HG02571 (cell line): ENCODE measurements around the gene DIS3L2.
"Not testable (repeated sequence)": the region's sequence is repeated elsewhere in the genome, so short reads cannot be mapped to it uniquely, and the experiment has no call there.

Experiments used
- ATAC-seq: cut with Tn5 transposase; IDR thresholded peaks from one replicate; pipeline ENCODE4 v1.9.1; 2021; ENCODE audit warnings: mild to moderate bottlenecking, moderate library complexity; ENCODE audit not compliant: unreplicated experiment

DIS3L2 gene

DNA sequence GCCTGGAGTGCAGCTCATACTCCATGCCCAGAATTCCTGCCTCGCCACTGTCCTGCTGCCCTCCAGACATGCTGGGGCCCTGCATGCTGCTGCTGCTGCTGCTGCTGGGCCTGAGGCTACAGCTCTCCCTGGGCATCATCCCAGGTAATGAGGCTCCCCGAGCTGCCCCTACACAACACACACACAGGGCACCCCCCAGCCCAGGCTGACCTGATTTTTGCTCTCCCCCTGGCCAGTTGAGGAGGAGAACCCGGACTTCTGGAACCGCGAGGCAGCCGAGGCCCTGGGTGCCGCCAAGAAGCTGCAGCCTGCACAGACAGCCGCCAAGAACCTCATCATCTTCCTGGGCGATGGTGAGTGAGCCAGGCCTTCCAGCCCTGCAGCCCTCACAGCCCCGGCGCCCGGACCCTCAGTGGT is 417.2 kb downstream of the DIS3L2 start, which contains the start of gene ALPP:
TSS of gene ALPP (plus strand) at position 17 of the 417 bp plus-strand sequence. CDS start at position 69, 52 bp downstream.
- not testable (repeated sequence) for ATAC-seq

DNA sequence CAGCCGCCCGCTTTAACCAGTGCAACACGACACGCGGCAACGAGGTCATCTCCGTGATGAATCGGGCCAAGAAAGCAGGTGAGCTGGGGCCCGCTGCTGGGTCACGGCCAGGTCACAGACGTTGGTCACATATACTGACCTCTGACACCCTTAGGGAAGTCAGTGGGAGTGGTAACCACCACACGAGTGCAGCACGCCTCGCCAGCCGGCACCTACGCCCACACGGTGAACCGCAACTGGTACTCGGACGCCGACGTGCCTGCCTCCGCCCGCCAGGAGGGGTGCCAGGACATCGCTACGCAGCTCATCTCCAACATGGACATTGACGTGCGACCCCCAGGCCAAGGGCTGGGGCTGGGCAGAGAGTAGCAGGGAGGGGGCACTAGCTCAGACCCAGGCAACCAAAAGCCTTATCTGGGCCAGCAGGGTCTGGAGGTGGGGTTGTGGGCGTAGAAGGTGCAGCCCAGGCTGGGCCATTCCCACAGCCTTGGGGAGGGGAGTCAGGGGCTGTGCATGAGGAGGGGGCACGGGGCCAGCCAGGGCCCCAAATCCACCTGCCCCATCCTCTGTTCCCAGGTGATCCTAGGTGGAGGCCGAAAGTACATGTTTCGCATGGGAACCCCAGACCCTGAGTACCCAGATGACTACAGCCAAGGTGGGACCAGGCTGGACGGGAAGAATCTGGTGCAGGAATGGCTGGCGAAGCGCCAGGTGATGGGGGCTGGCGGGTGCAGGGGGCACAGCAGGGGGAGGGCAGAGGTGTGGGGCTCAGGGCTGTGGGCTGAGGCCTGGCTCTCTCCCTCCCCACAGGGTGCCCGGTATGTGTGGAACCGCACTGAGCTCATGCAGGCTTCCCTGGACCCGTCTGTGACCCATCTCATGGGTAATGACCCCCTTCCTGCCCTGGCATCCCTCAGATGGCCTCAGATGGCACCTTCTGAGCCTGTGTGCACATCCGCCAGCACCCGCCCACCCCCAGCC is 418.4 kb downstream of the DIS3L2 start:
- ATAC-seq: not testable (repeated sequence)

DNA sequence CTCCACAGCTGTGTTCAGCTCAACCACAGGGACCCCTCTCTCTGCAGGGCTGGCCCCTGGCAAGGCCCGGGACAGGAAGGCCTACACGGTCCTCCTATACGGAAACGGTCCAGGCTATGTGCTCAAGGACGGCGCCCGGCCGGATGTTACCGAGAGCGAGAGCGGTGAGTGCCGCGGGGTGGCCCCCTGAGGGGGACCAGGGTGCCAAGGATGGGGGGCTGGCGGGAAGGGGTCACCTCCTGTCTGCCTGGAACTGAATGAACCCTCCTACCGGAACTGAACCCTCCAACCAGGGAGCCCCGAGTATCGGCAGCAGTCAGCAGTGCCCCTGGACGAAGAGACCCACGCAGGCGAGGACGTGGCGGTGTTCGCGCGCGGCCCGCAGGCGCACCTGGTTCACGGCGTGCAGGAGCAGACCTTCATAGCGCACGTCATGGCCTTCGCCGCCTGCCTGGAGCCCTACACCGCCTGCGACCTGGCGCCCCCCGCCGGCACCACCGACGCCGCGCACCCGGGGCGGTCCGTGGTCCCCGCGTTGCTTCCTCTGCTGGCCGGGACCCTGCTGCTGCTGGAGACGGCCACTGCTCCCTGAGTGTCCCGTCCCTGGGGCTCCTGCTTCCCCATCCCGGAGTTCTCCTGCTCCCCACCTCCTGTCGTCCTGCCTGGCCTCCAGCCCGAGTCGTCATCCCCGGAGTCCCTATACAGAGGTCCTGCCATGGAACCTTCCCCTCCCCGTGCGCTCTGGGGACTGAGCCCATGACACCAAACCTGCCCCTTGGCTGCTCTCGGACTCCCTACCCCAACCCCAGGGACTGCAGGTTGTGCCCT is 419.9 kb downstream of the DIS3L2 start:
- not testable (repeated sequence) for ATAC-seq

DNA sequence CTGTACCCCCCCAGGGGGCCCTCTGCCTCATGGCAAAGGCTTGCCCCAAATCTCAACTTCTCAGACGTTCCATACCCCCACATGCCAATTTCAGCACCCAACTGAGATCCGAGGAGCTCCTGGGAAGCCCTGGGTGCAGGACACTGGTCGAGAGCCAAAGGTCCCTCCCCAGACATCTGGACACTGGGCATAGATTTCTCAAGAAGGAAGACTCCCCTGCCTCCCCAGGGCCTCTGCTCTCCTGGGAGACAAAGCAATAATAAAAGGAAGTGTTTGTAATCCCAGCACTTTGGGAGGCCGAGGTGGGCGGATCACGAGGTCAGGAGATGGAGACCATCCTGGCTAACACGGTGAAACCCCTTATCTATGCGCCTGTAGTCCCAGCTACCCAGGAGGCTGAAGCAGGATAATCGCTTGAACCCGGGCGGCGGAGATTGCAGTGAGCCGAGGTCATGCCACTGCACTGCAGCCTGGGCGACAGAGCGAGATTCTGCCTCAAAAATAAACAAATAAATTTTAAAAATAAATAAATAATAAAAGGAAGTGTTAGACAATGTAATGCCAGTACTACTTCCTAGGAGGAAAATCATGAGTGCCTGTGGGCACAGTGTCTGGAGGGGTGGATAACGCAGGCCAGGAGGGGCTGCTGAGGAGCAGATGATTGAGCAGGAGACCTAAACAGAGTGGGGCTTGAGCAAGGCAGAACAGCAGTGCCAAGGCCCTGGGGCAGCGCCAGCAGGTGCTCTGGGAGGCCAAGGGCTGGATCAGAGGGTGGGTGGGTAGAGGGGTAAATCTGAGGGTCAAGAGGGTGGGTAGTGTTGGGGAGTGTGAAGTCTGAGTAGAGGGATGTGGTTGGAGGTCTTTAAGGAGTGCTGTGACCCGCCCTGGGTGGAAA is 421.1 kb downstream of the DIS3L2 start:
- no peak for ATAC-seq

DNA sequence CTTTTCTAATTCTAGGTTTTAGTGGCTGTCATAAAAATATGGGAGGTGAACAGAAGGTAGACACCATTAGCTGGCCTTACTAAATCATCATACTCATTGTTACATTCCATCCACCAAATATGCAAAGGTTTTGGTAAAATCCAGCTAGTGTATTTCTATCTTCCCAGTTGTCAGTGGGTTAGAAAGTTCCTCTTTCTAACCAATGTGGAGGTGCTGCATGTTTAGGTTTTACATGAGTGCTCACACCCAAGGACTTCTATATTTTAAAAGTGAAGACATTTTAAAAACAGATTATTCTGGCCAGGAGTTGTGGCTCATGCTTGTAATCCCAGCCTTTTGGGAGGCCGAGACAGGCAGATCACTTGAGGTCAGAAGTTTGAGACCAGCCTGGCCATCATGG is 423.0 kb downstream of the DIS3L2 start:
- no peak for ATAC-seq

DNA sequence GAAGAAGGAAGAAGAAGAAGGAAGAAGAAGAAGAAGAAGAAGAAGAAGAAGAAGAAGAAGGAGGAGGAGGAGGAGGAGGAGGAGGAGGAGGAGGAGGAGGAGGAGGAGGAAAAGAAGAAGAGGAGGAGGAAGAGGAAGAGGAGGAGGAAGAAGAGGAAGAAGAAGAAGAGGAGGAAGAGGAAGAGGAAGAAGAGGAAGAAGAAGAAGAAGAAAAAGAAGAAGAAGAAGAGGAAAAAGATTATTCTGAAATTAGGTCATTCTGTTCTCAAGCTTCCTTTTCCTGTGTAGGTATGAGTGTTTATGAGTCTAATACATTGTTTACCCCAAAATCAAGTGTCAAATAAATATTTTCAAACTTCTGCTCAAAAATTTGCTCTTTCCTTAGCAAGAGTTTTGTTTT is 423.5 kb downstream of the DIS3L2 start:
- not testable (repeated sequence) for ATAC-seq

DNA sequence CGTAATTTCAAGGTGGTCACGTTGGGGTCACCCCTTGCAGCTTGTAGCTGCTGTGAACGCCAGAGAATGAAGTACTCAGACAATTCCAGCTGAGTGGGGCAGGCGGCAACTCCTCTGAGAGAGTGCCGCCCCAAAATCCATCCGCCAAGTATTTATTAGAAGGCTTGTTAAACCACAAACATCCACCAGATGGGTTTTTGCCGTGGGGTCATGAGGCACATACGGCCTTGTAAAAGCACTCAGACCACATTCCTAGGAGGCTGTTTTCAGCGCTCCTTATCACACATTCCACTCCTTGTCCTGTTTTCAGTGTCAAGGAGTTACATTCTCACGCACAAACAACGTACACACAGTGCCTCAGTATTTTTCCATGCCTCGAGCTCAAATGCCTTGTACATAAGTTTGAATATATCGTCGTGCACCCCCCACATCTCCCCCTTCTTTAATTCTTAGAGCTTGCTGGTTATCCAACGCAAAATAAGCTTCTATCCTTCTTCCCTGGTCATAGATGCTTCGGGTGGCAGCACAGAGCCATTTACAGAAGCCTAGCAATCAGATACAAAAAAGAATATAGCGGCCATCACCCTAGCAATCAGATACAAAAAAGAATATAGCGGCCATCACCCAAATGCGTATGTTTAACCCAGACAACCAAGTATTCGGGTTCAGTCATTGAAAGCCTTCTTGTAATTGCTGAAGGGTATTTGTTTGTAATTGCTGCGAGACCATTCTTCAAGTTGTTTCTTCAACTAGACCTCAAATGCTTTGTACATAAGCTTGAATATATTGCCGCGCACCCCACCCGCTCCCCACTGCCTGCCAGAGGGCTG is 424.4 kb downstream of the DIS3L2 start:
- no peak for ATAC-seq

DNA sequence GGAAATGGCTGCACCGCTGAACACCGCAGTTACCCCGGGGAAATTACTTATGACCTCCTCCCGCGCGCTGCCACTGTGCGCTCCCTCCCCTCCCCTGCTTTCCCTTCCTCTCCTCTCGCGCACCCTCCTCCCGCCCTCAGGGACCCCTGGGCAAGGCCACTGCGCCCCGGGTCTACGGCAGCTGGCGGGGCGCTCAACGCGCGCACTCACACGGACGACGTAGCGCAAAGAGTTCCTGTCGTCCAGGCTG is 424.9 kb downstream of the DIS3L2 start:
- no peak for ATAC-seq
